Esophagus muscularis mucosa (tissue), 4 donors: ENCODE measurements around the gene ZMYND10. TPM values are rescaled to one million over a fixed set of nuclear protein-coding genes. Genes with fewer than 3 reads are reported as not detected.

Experiments
- DNase-seq: peaks from one replicate; pipeline ENCODE4 v3.0.0-alpha.2; 2017; ENCODE audit errors: extremely low spot score
- H3K27ac ChIP-seq, 4 donors: fragments of 200-600 bp; sonication (generic); replicated peaks in 1 of 4; 1 replicate in 3 of 4; 2 replicates in 1 of 4; pipeline ENCODE4 v1.5.1; 2016 to 2019; ENCODE audit warnings: mild to moderate bottlenecking in 1 of 4
- H3K27me3 ChIP-seq, 4 donors: fragments of 200-600 bp; sonication (generic); one replicate each; pipeline versions ENCODE4 v1.5.1 to v1.6.0; 2016 to 2019
- H3K36me3 ChIP-seq, 4 donors: fragments of 200-600 bp; sonication (generic); one replicate each; pipeline ENCODE4 v1.5.1; 2016 to 2019
- H3K4me1 ChIP-seq, 4 donors: fragments of 200-600 bp; sonication (generic); one replicate each; pipeline ENCODE4 v1.5.1; 2016 to 2019
- H3K4me3 ChIP-seq, 4 donors: fragments of 200-600 bp; sonication (generic); 1 replicate in 2 of 4; 2 replicates in 2 of 4; pipeline ENCODE4 v1.5.1; 2016 to 2019; ENCODE audit warnings: mild to moderate bottlenecking in 4 of 4, moderate library complexity in 1 of 4
- H3K9me3 ChIP-seq, 4 donors: fragments of 200-600 bp; sonication (generic); 1 replicate in 3 of 4; 2 replicates in 1 of 4; pipeline ENCODE4 v1.5.1; 2016 to 2019
- CTCF ChIP-seq, 3 experiments: fragments of 200-600 bp in 2 of 3; fragments of 450-650 bp in 1 of 3; sonication (generic) in 2 of 3; IDR thresholded peaks; one replicate each; pipeline ENCODE4 v1.5.1; 2017 to 2019; ENCODE audit warnings: antibody characterized with exemption in 3 of 3, mild to moderate bottlenecking in 2 of 3, moderate library complexity in 1 of 3
- EP300 ChIP-seq: sonication (generic); formaldehyde crosslinking; IDR thresholded peaks from one replicate; pipeline ENCODE4 v1.6.1; 2017; ENCODE audit warnings: antibody characterized with exemption
- POLR2A ChIP-seq: fragments of 450-650 bp; IDR thresholded peaks from one replicate; pipeline ENCODE4 v1.6.1; 2017; ENCODE audit warnings: antibody characterized with exemption, moderate library complexity, mild to moderate bottlenecking, low read depth
- POLR2AphosphoS5 ChIP-seq, 2 donors: sonication (generic); formaldehyde crosslinking; IDR thresholded peaks; one replicate each; pipeline ENCODE4 v1.6.1; 2017; ENCODE audit warnings: antibody characterized with exemption in 2 of 2
- WGBS: methylation state at CpG from one replicate; pipeline ENCODE4 v1.1.5; 2018; 5-methylcytosine and 5-hydroxymethylcytosine counted together
- intact Hi-C: fragments of 100-400 bp; cut with DNase I; formaldehyde crosslinking; loops from one replicate; pipeline ENCODE4 v1.15.1; 2023
- total RNA-seq, 4 donors: library from RNA; depleted of rRNA; stranded (reverse); fragments of >200 nt; gene quantifications; one replicate each; pipeline versions ENCODE4 v1.1.0 to v1.2.1, GENCODE V29; 2016

The ZMYND10 gene
- total RNA-seq, 4 donors from 2014 or later: 0.50 to 0.57 (median 0.52) TPM; not detected in 1

GRCh38 chr3:50358355-50358910 lies 12.9 kb upstream of the ZMYND10 start:
- no peak for TF ChIP-seq POLR2AphosphoS5 (IDR thresholded peaks at IDR 0.05)
- Histone ChIP-seq H3K4me3 (peak overlapping the region; percentile 70 to 77 (median 74)), H3K27ac (peak overlapping the region; percentile 85 to 91 (median 86)), H3K27me3 (no peaks in the 10 kb centered on the region), H3K4me1 (peaks cover 40 to 60% (median 43%) of the 10 kb centered on the region in 4 donors), H3K36me3 (peaks cover 14 to 48% (median 30%) of the 10 kb centered on the region in 4 donors), H3K9me3 (no peaks in the 10 kb centered on the region)
- WGBS: 74% methylated on average over 8 of the region's 24 CpGs
- intact Hi-C loops: no loop called here
- DNase-seq: no peak

- no peak for DNase-seq
- Histone ChIP-seq H3K27ac (peak overlapping the region; percentile 23 to 91 (median 86)), H3K4me1 (peaks cover 40 to 65% (median 44%) of the 10 kb centered on the region in 4 donors), H3K27me3 (no peaks in the 10 kb centered on the region), H3K9me3 (no peaks in the 10 kb centered on the region), H3K36me3 (peaks cover 14 to 57% (median 38%) of the 10 kb centered on the region in 4 donors), H3K4me3 (peak overlapping the region; percentile 70 to 77 (median 74))
- intact Hi-C loops: no loop called here
- 83% methylated on average over 1 of the region's 1 CpG for WGBS
- TF ChIP-seq CTCF (IDR thresholded peaks at IDR 0.05) (no peak), EP300 (no peak), POLR2A (no peak), POLR2AphosphoS5 (IDR thresholded peaks at IDR 0.05) (no peak)
Measured at GRCh38 chr3:50357481-50357880, 11.9 kb upstream of the ZMYND10 start.

GRCh38 chr3:50356553-50356952 lies 11.0 kb upstream of the ZMYND10 start:
- intact Hi-C loops: no loop called here
- Histone ChIP-seq H3K9me3 (no peaks in the 10 kb centered on the region), H3K4me3 (peak overlapping the region; percentile 70 to 77 (median 74)), H3K4me1 (peaks cover 43 to 72% (median 50%) of the 10 kb centered on the region in 4 donors), H3K27me3 (no peaks in the 10 kb centered on the region), H3K36me3 (peaks cover 14 to 57% (median 38%) of the 10 kb centered on the region in 4 donors), H3K27ac (peak overlapping the region; percentile 15 to 91 (median 54))
- WGBS: 56% methylated on average over 5 of the region's 5 CpGs
- DNase-seq: no peak
- TF ChIP-seq CTCF (IDR thresholded peaks at IDR 0.05): no peak
- no peak for TF ChIP-seq POLR2A
- no peak for TF ChIP-seq EP300
- no peak for TF ChIP-seq POLR2AphosphoS5 (IDR thresholded peaks at IDR 0.05)

GRCh38 chr3:50355829-50356552 lies 10.5 kb upstream of the ZMYND10 start:
- H3K27me3 ChIP-seq: no peaks in the 10 kb centered on the region
- intact Hi-C loops: no loop called here
- peak overlapping the region; percentile 70 to 77 (median 74) for H3K4me3 ChIP-seq
- peaks cover 49 to 77% (median 56%) of the 10 kb centered on the region in 4 donors for H3K4me1 ChIP-seq
- peaks cover 14 to 57% (median 38%) of the 10 kb centered on the region in 4 donors for H3K36me3 ChIP-seq
- no peak for DNase-seq
- 71% methylated on average over 5 of the region's 5 CpGs for WGBS
- TF ChIP-seq POLR2A (no peak), CTCF (IDR thresholded peaks at IDR 0.05) (no peak), EP300 (no peak), POLR2AphosphoS5 (IDR thresholded peaks at IDR 0.05) (no peak)
- peak overlapping the region; percentile 15 to 85 (median 16) for H3K27ac ChIP-seq
- no peaks in the 10 kb centered on the region for H3K9me3 ChIP-seq

GRCh38 chr3:50354850-50355249 lies 9.3 kb upstream of the ZMYND10 start:
- H3K9me3 ChIP-seq: no peaks in the 10 kb centered on the region
- H3K36me3 ChIP-seq: peaks cover 14 to 57% (median 38%) of the 10 kb centered on the region in 4 donors
- H3K27ac ChIP-seq: no peak overlapping the region
- peaks cover 54 to 81% (median 62%) of the 10 kb centered on the region in 4 donors for H3K4me1 ChIP-seq
- H3K4me3 ChIP-seq: no peak overlapping the region
- intact Hi-C loops: no loop called here
- no peaks in the 10 kb centered on the region for H3K27me3 ChIP-seq
- WGBS: 84% methylated on average over 2 of the region's 7 CpGs
- DNase-seq: no peak
- TF ChIP-seq CTCF (IDR thresholded peaks at IDR 0.05): no peak
- TF ChIP-seq POLR2A: no peak
- TF ChIP-seq POLR2AphosphoS5 (IDR thresholded peaks at IDR 0.05): no peak
- no peak for TF ChIP-seq EP300
